ENCODE results near the gene GNA15.

Gene GNA15

DNA sequence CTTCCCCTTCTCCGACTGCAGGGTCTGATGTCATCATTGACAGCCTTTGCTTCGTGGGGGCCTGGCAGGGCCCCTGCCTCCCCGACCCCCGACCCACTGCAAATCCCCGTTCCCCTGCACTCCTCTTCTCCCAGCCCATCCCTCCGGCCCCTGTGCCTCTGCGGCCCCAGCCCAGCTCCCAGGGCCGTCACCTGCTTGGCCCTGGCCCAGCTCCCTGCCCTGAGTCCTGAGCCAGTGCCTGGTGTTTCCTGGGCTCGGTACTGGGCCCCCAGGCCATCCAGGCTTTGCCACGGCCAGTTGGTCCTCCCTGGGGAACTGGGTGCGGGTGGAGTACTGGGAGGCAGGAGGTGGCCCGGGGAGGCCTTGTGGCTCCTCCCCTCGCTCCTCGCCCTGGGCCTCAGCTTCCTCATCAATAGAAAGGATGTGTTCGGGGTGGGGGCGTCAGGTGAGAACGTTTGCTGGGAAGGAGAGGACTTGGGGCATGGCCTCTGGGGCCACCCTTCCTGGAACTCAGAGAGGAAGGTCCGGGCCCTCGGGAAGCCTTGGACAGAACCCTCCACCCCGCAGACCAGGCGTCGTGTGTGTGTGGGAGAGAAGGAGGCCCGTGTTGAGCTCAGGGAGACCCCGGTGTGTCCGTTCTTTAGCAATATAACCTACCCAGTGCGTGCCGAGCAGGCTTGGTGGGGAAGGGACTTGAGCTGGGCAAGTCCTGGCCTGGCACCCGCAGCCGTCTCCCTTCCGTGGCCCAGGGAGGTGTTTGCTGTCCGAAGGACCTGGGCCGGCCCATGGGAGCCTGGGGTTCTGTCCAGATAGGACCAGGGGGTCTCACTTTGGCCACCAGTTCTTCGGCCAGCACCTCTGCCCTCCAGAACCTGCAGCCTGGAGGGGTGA is 72.7 kb downstream of the GNA15 start:
- DNase-seq (ENCODE audit: low read depth, low spot score): no peak

DNA sequence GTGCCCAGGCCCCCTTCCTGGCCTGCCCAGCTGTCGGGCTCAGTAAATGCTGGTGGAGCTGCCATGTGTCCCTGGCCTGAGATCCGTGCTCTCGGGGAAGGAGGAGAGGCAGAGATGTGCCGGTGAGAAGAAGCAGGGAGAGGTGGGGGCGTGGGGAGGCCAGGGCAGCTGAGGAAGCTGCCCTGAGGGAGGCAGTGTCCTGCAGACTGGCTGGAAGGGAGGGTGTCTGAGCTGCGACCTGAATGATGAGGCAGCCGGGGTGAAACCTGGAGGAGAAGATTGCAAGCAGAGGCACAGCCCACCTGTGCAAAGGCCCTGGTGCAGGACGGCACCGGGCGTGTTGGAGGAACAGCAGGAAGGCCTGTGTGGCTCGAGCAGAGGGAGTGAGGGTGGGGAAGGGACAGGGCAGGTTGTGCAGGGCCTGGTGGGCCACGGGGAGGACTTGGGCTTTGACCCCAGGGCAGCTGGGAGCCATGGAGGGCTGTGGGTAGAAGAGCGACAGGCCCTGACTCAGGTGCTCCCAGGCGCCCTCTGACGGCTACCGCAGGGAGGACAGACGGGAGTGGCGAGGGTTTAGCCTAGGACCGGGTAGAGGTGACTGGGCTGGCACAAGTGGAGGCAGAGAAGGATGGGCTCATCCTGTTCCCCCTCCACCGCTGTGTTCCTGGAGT is 74.6 kb downstream of the GNA15 start:
- no peak for DNase-seq (ENCODE audit: low read depth, low spot score)

DNA sequence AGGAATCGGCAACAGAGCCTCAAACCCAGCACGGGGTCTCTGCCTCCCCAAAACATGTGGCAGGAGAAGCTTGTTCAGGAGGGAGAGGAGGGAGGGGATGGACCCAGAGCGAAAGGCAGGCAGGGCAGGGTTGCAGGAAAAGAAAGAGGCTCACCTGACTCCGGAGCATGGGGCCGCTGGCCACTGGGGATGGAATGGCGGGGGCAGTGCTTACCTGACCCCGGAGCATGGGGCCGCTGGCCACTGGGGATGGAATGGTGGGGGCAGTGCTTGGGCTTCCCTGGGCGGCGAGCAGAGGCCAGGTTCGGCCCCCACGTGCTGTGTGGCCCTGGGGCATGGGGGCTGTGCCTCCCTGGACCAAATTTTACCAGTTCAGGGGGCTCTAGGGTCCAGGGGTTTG is 75.4 kb downstream of the GNA15 start:
- no peak for DNase-seq (ENCODE audit: low read depth, low spot score)

DNA sequence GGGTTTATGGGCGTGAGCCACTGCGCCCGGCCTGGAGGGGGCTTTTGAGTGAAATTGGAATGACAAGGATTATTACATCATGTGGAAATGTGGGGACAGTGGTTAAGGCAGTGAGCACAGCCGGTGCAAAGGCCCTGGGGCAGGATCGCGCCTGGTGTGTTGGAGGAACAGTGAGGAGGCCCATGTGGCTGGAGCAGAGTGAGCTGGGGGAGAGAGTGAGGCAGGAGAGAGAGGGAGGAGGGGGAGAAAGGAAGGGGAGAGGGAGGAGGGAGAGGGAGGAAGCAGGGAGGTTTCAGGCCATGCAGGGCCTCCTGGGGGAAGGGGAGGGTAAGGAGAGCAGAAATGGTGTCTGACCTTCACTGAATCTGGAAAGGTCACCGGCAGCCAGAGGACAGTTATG is 77.3 kb downstream of the GNA15 start:
- no peak for DNase-seq (ENCODE audit: low read depth, low spot score)

Measured in smooth muscle cell of the brain vasculature (primary cell).